NCI-H774 (cell line): ENCODE measurements around the gene CD58.
"Not testable (repeated sequence)": the region's sequence is repeated elsewhere in the genome, so short reads cannot be mapped to it uniquely, and the experiment has no call there.

Experiments used
- DNase-seq: peaks from one replicate; lab custom pipeline; 2025; lab: John Stamatoyannopoulos, UW

Gene CD58

DNA sequence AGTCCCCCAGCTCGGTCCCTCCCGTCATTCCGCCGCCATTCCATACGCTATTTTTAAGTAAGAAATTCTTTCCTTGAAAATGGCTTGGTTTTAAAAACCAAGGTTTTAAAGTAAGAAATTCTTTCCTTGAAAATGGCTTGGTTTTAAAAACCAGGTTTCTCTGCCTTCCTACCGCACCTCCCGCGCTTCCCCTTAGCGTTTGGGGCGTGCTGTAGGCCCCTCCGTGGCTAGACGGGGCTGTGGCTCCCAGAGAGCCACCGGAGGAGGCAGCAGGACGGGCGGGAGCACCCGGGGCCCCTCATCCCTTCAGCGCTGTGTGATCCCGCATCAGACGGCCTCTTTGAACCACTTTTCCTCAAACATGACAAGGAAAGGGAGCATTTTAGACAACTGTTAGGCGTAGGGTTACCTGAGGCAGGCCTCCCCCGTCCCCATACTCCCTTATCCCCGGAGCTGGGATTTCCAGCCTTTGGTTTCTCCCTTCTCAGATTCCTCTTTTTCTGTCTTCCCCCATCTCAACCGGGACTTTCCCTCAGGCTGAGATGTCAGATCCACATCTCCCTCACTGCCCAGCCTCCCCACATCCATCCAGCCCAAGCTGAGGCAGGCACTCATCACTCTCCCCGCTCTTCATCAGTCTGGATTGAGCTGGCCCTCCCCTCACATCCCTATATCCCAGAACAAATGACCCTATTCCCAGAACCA, 541 bp upstream of the CD58 start:
- DNase-seq = no peak

- peak; percentile 18 for DNase-seq
Observed at GRCh38 chr1:116569776-116570357, 959 bp downstream of the CD58 start.

- no peak for DNase-seq
Observed at GRCh38 chr1:116569381-116569670, 1.5 kb downstream of the CD58 start.

DNA sequence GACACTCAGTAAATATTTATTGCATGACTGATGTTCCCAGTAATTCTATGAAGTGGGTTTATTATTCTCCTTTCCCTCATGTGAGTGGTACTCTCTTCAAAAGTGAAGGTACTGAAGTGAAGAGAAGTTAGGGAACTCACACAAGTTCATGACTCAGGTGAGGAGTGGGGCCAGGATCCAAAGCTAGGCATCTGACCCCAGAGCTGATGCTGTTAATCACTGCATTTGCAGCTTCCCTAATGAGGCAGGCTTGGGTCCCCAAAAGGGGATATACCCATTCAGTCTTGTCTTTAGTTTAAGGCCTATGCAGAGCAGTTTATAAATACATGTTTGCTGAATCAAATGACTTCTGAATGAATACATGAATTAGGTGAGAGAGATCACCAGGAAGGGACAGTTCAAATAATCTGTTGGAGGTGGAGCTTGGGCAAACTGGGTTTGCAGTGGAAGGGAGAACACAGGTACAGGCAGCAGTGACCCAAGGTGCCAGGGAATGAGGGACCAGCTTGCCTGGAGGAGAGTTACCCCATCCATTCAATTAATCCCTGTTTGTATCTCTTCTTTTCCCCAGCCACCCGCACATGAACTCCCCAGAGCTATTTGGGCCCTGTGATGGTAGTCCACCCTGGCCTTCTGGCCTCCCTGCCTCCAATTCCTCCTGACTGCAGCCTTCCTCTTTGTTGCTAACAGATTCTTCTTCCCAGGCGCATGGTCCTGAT, 2.0 kb downstream of the CD58 start:
- no peak for DNase-seq

DNA sequence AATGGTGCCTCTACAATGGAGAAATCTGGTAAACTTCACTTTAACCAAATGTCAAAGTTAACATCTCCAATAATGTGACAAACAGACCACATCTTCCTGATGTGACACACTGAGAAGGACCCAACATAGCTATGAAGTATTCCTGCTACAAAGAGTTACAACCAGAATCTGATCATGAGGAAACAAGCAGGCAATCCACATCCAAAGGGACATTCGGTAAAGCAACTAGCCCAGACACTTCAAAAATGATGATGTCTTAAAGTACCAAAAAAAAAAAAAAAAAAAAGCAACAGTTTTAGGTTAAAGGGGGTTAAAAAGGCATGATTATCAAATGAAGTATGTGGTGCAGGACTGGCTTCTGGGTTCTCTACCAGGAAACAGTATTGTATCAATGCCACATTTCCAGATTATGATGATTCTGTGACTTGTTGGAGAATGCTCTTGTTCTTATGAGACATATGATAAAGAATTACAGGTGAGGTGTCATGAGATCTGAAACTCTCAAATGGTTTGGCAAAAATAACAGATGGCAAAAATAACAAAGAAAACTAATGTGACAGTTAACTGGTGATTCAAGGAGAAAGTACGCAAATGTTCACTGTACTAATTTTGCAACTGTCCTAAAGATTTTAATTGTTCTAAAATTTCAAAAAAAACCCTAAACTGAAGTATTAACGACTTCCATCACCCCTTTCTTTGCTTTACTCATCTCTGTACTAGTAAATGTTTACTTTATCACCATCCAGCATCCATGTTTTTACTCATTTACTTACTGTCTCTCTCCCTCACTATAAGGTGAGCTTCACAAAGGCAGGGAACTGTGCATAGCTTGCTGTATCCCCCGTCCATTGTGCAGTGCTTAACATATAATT, 2.8 kb downstream of the CD58 start:
- no peak for DNase-seq

GRCh38 chr1:116565222-116565621, 5.6 kb downstream of the CD58 start:
- no peak for DNase-seq

DNA sequence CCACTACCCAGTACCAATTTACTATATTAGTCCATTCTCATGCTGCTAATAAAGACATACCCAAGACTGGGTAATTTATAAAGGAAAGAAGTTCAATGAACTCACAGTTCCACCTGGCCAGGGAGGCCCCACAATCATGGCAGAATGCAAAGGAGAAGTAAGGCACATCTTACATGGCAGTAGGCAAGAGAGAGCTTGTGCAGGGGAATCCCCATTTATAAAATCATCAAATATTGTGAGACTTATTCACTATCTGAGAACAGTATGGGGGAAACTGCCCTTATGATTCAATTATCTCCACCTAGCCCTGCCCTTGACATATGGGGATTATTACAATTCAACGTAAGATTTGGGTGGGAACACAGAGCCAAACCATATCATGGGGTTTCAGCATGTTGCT, 6.4 kb downstream of the CD58 start:
- no peak for DNase-seq

GRCh38 chr1:116562465-116562864, 8.4 kb downstream of the CD58 start:
- DNase-seq = not testable (repeated sequence)

- DNase-seq = no peak
Observed at GRCh38 chr1:116561563-116561962, 9.3 kb downstream of the CD58 start.

GRCh38 chr1:116560704-116561490, 9.9 kb downstream of the CD58 start:
- no peak for DNase-seq

- no peak for DNase-seq
Observed at GRCh38 chr1:116559304-116559761, 11.5 kb downstream of the CD58 start.

DNA sequence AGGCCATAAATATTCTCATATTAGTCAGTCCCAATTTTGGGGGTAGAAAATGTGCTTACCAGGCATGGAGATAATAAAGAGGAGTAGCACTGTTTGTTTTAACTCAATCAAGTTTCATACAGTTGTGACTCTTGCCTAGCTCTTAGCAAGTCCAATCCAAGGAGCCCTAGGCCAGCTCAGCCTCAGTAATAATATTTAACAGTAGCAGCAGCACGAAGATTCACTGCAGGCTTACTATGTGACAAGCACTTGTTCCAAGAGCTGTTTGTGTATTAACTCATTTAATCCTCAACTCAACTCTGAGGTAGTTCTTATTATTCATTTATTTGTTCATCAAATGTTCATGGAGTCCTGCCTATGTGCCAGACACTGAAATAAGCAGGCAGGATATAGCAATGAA, 12.3 kb downstream of the CD58 start:
- DNase-seq = no peak

DNA sequence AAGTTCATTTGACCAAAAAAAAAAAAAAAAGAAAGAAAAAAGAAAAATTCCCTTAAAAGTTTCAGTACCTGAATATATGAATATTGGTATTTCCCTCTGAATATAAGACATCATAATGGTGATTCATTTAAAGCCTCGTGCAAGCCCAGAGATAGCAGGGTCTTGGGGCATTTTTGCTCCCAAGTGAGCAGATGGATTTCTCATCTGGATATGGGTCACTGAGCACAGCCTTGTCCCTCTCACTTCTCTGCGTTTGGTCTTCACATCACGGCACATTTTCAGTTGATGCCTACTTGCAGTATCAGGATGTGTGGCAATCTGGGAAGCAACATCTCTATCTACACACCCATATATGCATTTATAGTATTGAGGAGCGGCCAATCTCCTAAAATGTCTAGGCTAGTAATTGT, 12.7 kb downstream of the CD58 start:
- DNase-seq = no peak

GRCh38 chr1:116557323-116557878, 13.4 kb downstream of the CD58 start:
- DNase-seq = no peak

DNA sequence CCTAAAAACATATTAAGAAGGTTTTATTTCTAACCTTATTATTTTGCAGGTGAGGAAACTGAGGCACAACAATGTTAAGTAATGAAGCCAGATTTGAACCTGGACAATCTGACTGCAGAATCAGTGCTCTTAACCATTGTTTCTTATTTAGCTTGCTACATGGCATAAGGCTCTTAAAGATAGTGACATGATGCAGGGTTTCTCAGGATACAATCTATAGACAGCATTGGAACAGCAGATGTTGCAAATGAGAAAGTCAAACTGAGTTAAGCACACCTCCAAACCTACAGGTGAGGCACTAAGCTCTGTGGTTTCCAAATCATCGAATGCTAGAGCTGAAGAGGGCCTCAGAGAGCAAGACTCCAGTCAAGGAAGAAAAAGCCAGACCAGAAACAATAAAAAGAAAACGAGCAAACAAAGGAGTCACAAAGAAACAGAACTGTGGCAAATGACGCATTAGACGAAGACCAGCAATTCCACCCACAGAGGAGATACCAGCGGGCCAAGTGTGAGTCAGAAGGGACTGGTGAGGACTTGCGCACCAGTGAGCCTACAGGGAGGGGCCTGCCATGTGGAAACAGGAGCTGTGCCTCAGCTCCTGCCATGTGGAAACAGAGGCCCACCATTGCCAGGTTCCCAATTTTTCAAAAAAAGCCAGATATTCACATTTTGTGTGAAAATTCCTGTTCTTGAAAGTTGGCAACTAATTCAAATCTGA, 14.4 kb downstream of the CD58 start:
- DNase-seq = no peak

DNA sequence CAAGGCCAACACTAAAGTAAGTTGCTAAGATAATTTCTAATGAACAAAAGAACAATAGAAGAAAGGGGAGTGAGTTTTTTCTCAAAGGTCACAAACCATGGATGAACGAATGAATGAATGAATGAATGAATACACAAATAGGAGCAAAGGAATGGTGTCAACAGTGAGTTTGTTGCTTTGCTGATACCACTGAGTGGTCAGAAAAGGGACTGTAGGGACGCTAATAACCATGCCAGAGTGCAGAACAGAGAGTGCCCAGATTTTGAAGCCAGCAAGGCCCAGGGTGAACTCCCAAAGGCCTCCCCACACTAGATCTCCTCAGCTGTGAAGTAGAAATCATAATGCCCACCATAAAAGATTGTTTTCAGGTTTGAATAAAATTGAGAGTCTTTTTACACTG, 15.9 kb downstream of the CD58 start:
- DNase-seq = no peak

DNA sequence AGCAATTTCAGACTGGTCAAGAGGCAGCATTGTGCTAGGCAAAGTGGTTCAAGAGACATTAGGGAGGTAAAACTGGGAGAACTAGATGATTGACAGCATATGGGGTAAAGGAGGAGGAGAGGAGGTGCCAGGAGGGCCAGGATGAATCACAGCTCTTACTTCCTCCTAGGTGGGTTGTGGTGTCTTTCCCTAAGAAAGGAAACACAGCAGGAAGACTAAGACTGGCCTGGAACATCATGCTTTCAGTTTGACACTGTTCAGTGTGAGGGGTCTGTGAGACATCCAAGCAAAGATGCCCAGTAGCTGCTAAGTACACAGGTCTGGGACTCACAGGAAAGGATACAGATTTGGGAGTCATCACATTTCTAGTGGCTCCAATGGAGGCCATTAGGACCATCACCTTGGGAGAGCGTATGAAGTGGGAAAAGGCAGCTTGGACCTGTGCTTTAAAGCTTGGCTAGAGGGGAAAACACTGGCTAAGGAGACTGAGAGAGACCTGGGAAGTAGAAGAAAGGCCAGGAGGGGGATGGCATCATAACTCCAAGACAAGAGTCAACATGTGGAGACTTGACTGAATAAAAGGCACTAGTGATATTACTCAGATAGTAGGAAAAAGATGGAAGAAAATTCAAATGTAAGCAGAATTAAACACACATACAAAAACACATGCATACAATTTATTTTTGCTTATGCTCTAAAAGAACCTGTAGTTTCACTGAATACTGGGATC, 17.3 kb downstream of the CD58 start:
- DNase-seq = no peak

DNA sequence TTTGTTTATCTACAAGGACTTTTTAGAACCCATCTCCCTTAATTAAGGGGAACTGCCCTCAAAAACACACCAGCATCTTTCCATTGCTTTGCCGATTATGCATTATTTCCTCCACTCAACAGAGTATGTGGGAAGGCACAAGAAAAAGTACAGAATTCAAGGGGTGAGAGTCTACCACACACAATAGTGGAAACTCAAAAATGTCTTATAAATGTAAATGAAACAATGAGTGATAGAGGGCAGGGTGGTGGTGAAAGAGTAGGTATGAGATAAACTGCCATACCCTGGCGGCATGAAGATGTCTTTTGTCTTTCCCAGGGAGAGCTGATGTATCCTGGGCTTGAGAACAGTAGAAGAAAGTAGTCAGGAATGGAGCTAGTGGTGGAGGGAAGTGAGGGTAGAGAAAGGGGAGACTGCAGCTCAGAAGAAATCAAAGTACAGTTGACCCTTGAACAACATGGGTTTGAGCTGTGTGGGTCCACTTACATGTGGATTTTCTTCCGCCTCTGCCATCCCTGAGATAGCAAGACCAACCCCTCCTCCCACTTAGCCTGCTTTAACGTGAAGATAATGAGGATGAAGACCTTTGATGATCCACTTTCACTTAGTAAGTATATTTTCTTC, 24.4 kb downstream of the CD58 start:
- DNase-seq = no peak

DNA sequence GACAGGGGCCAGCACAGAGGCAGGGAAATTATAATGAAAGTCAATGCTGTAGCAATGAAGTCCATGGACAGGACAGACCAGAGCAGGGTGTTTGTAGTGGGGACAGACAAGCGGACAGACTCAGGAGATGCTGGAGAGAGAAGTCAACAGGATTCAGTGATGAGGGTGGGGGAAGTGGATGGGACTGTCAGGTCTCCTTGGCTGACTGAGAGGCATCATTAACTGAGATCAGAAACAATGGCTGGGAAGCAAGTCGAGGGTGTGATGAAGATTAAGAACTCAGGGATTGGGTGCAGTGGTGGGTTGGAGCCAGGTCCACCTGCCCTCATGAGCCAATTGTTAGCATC, 25.5 kb downstream of the CD58 start:
- DNase-seq = no peak
